Stimulated activated CD8-positive, alpha-beta memory T cell treated with anti-CD3 and anti-CD28 coated beads, Interleukin-7, amount 100 ng/mL, for 24 hours (primary cell): ENCODE measurements around the gene ANKRD13D.
A peak's percentile ranks its signal among the peaks of the same experiment; 100 is the strongest.

Source experiments
- DNase-seq: peaks from one replicate; pipeline ENCODE4 v3.0.0-alpha.2; 2020; ENCODE audit warnings: low read depth

The ANKRD13D gene

GRCh38 chr11:67273260-67273990, 15.7 kb upstream of the ANKRD13D start:
- no peak for DNase-seq

- DNase-seq: no peak
Measured at GRCh38 chr11:67274768-67275605, 14.1 kb upstream of the ANKRD13D start.

- no peak for DNase-seq
Measured at GRCh38 chr11:67275606-67276409, 13.3 kb upstream of the ANKRD13D start.

GRCh38 chr11:67276781-67277230, 12.3 kb upstream of the ANKRD13D start:
- DNase-seq: no peak

GRCh38 chr11:67277231-67277961, 11.7 kb upstream of the ANKRD13D start:
- peak; percentile 74 for DNase-seq

- no peak for DNase-seq
Measured at GRCh38 chr11:67278135-67278938, 10.8 kb upstream of the ANKRD13D start.

- DNase-seq: no peak
Measured at GRCh38 chr11:67278939-67279588, 10.0 kb upstream of the ANKRD13D start.

- DNase-seq: no peak
Measured at GRCh38 chr11:67279589-67280340, 9.3 kb upstream of the ANKRD13D start.

- no peak for DNase-seq
Measured at GRCh38 chr11:67280341-67280787, 8.7 kb upstream of the ANKRD13D start.

- DNase-seq: no peak
Measured at GRCh38 chr11:67280788-67281551, 8.1 kb upstream of the ANKRD13D start.

GRCh38 chr11:67281552-67282150, 7.5 kb upstream of the ANKRD13D start:
- no peak for DNase-seq

- no peak for DNase-seq
Measured at GRCh38 chr11:67282155-67282875, 6.8 kb upstream of the ANKRD13D start.

- DNase-seq: no peak
Measured at GRCh38 chr11:67282876-67283371, 6.2 kb upstream of the ANKRD13D start.

GRCh38 chr11:67283481-67283963, 5.6 kb upstream of the ANKRD13D start:
- no peak for DNase-seq

- no peak for DNase-seq
Measured at GRCh38 chr11:67284811-67285540, 4.1 kb upstream of the ANKRD13D start.
